ENCODE measurements around the gene RPL31. TPM values are rescaled to one million over a fixed set of nuclear protein-coding genes. Genes with fewer than 3 reads are reported as not detected.

Gene RPL31
- total and polyA plus RNA-seq, 2 donors from 2014 or later, result 1,182 to 2,844 TPM

- FAIRE-seq (no peak), DNase-seq (peak in 3 of 5 donors; percentile 37 to 58 (median 57))
- H3K27me3 ChIP-seq (ENCODE audit: control insufficient read depth, insufficient read depth, low read length), result no peaks in the 10 kb centered on the region
- no peak overlapping the region for H3K4me3 ChIP-seq (ENCODE audit: low read length in 3 of 3)
- no peak overlapping the region for H3K27ac ChIP-seq (ENCODE audit: low read depth in 2 of 2, low read length in 2 of 2)
- intact Hi-C loops (cut with DNase I), result no loop called here
- no peaks in the 10 kb centered on the region for H3K4me1 ChIP-seq (ENCODE audit: control insufficient read depth in 2 of 3, insufficient read depth in 2 of 3, low read depth in 1 of 3, low read length in 3 of 3)
- H3K9me3 ChIP-seq (ENCODE audit: control insufficient read depth in 2 of 3, insufficient read depth in 1 of 3, low read length in 3 of 3), result no peaks in the 10 kb centered on the region
- no peak overlapping the region for H3K9ac ChIP-seq (ENCODE audit: low read length in 3 of 3)
- H3K36me3 ChIP-seq (ENCODE audit: control insufficient read depth in 2 of 3, insufficient read depth in 3 of 3, low read length in 3 of 3), result peaks cover 0 to 11% (median 6%) of the 10 kb centered on the region in 3 donors
- TF ChIP-seq, protein P1, sequence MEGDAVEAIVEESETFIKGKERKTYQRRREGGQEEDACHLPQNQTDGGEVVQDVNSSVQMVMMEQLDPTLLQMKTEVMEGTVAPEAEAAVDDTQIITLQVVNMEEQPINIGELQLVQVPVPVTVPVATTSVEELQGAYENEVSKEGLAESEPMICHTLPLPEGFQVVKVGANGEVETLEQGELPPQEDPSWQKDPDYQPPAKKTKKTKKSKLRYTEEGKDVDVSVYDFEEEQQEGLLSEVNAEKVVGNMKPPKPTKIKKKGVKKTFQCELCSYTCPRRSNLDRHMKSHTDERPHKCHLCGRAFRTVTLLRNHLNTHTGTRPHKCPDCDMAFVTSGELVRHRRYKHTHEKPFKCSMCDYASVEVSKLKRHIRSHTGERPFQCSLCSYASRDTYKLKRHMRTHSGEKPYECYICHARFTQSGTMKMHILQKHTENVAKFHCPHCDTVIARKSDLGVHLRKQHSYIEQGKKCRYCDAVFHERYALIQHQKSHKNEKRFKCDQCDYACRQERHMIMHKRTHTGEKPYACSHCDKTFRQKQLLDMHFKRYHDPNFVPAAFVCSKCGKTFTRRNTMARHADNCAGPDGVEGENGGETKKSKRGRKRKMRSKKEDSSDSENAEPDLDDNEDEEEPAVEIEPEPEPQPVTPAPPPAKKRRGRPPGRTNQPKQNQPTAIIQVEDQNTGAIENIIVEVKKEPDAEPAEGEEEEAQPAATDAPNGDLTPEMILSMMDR (IDR thresholded peaks at IDR 0.05; ENCODE audit: borderline replicate concordance, extremely low read depth, insufficient read depth), result no peak
Observed at GRCh38 chr2:100976645-100977391, 25.3 kb upstream of the RPL31 start.

DNA sequence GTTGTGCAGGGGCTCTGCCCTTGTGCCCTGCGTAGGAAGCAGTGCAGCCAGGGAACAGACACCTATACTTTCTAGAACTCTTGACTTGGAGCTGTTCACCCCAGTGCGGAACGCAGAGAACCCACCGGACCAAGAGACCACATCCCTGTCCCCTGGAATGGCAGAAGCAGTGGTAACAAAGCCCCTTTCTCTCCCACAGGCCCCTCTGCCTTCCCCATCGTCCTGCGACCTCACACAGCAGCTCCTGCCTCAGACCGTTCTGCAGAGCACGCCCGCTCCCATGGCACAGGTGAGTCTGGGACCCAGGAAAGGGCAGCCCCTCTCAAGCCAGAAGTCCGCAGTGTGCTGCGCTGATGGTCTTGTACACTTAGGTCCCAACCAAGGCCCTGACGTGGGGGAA lies 24.6 kb upstream of the RPL31 start:
- DNase-seq, result no peak
- H3K36me3 ChIP-seq (ENCODE audit: control insufficient read depth in 2 of 3, insufficient read depth in 3 of 3, low read length in 3 of 3), result peaks cover 0 to 11% (median 6%) of the 10 kb centered on the region in 3 donors
- FAIRE-seq, result no peak
- no peak overlapping the region for H3K4me3 ChIP-seq (ENCODE audit: low read length in 3 of 3)
- no peaks in the 10 kb centered on the region for H3K27me3 ChIP-seq (ENCODE audit: control insufficient read depth, insufficient read depth, low read length)
- no peak overlapping the region for H3K9ac ChIP-seq (ENCODE audit: low read length in 3 of 3)
- no peaks in the 10 kb centered on the region for H3K9me3 ChIP-seq (ENCODE audit: control insufficient read depth in 2 of 3, insufficient read depth in 1 of 3, low read length in 3 of 3)
- H3K4me1 ChIP-seq (ENCODE audit: control insufficient read depth in 2 of 3, insufficient read depth in 2 of 3, low read depth in 1 of 3, low read length in 3 of 3), result no peaks in the 10 kb centered on the region
- TF ChIP-seq, protein P1 (IDR thresholded peaks at IDR 0.05; ENCODE audit: borderline replicate concordance, extremely low read depth, insufficient read depth), result no peak
- H3K27ac ChIP-seq (ENCODE audit: low read depth in 2 of 2, low read length in 2 of 2), result no peak overlapping the region
- intact Hi-C loops (cut with DNase I), result no loop called here

DNA sequence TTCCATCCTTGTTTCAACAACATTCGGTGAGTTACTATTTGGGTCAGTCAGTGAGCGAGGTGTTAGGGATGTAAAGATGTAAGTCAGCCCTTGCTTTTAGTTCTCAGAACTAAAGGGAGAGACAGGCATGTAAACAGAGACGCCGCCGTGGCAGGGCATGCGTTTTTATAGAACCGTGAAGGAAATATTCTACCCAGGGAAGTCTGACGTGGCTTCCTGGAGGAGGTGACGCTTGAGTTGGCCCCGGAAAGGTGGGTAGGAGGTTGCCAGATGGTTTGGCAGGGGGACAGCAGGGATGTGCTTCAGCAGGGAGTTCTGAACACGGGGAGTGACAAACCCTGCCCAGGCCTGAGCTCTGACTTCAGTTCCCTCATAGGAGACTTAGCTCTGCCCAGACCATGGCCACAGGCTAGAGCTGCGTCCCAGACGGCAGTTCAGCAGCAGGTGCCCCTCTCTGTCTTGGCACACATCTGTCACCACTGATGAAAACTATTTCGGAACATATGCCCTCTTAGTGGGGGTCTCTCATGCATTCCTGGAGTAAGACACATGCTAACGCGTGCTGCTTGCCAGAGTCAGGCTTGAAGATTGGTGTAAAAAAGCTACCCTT lies 23.4 kb upstream of the RPL31 start:
- no peak for FAIRE-seq
- intact Hi-C loops (cut with DNase I), result no loop called here
- Histone ChIP-seq H3K27me3 (ENCODE audit: control insufficient read depth, insufficient read depth, low read length) (no peaks in the 10 kb centered on the region), H3K27ac (ENCODE audit: low read depth in 2 of 2, low read length in 2 of 2) (no peak overlapping the region), H3K9me3 (ENCODE audit: control insufficient read depth in 2 of 3, insufficient read depth in 1 of 3, low read length in 3 of 3) (no peaks in the 10 kb centered on the region), H3K9ac (ENCODE audit: low read length in 3 of 3) (no peak overlapping the region), H3K4me1 (ENCODE audit: control insufficient read depth in 2 of 3, insufficient read depth in 2 of 3, low read depth in 1 of 3, low read length in 3 of 3) (no peaks in the 10 kb centered on the region), H3K4me3 (ENCODE audit: low read length in 3 of 3) (no peak overlapping the region), H3K36me3 (ENCODE audit: control insufficient read depth in 2 of 3, insufficient read depth in 3 of 3, low read length in 3 of 3) (peaks cover 0 to 11% (median 6%) of the 10 kb centered on the region in 3 donors)
- TF ChIP-seq, protein P1 (IDR thresholded peaks at IDR 0.05; ENCODE audit: borderline replicate concordance, extremely low read depth, insufficient read depth), result no peak
- DNase-seq, result peak in 3 of 5 donors; percentile 21 to 57 (median 24)

Measured in kidney (tissue), 14 donors.